Activated CD8-positive, alpha-beta memory T cell treated with anti-CD3 and anti-CD28 coated beads for 24 hours (primary cell): ENCODE results near the gene LAMTOR2.

ENCODE experiments used
- DNase-seq: peaks from one replicate; pipeline ENCODE4 v3.0.0-alpha.2; 2020

Gene LAMTOR2

DNA sequence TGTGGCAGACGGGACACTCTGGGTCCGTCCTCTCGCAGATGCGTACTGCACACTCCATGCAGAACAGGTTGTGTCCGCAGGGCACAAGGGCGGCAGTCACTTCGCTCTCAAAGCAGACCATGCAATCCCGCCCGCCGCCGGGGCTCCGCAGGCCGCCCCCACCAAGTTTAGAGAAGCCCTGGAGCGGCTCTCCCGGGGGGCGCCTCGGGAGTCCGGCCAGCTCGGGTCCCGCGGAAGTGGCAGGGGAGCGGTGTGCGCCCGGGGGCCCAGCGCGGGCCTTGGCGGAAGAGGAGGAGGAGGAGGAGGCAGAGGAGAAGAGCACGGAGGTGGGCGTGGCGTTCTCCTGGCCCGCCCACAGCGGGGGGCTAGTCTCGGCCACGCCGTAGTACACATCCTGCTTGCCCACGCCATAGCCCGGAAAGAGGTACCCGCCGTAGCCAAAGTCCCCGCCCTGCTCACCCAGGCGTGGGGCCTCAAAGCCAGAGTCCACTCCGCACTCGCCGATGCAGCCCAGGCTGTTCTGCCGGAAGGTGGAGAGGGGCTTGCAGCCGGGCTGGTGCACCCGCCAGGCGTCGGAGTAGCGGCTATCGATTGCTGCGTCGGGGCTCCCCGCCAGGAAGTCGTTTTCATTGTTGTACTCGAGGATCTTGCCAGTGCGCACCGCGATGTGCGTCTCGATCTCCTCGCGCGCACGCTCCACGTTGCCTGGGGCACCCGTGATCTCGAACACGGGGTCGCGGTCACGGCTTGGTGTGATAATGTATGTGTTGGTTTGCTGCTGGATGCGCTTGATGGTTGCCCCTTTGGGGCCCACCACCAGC is 22.2 kb downstream of the LAMTOR2 start:
- DNase-seq: no peak

DNA sequence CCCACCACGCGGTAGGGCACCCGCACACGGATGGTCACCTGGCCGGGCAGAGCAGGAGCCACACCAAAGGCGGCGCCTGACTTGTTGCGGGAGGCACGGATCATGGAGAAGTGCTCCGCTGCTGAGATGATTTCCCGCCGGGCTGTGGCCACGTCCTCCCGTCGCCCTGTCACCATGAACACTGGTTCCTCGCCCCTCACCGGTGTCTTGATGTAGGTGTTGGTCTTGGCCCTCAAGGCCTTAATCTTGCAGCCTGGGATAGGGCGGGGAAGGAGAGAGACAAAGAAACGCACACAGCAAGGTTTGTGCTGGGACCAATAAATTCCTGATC is 22.8 kb downstream of the LAMTOR2 start:
- DNase-seq: no peak

DNA sequence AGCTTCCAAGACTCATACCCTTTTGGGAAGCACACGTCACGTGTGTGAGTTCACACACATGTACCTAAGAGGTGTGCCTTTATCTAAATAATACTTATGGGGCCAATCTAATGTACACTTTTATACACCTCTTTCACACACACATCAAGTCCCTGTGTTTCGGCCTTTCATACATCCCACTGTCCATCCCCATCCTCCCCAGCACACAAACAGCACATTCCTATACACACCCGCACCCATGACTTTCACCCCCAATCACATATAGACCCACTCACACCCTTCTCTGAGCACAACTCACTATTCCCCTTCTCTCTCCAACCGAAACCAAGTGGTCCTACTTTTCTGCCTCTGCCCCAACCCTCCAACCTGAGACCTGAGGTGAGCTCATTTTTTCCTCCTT is 24.1 kb downstream of the LAMTOR2 start:
- no peak for DNase-seq

DNA sequence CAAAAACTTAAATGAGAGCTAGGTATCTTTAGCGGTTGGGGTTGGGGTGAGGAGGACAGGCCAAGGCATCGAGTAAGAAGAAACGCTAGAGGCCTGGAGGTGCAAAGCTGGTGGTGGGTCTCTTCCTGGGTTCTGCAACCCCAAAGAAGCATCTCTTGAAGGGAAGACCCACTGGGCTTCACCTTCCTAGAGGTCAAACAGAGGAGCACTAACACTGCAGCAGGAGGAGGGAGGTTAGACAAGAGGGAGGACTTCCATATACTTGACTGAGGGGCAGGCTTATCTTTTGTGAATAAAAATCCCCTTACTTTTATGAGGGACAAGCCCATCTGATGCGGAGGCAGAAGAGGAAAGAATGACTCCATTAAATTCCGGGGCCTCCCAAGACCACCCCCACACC is 25.2 kb downstream of the LAMTOR2 start:
- no peak for DNase-seq

DNA sequence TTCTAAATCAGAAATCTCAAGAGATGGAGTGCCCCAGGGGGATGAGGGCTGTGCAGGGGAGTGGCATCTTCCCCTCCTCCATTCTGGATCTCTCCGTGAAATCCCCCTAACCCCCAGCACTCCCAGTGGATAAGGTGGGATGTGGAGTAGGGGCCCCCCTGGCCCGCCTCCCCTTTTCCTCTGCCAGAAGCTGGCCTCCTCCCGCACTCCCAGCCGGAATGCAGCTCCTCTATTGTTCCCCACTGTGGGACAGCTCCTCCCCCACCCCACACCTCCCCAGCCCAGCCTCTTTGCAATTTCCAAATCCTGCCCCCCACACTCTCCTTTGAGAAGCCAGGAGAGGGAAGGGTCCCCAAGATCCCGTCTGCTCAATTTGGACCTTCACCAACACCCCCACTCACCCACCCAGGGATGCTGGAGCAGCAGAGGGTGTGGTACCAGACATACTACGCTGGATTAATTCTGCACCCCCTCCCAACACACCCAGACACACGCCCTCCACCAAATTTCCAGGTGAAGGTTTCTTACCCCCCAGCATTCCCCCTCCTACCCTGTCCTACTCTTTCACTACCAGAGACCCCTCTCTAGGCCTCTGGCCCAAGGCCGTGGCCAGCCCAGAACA is 25.8 kb downstream of the LAMTOR2 start:
- no peak for DNase-seq

DNA sequence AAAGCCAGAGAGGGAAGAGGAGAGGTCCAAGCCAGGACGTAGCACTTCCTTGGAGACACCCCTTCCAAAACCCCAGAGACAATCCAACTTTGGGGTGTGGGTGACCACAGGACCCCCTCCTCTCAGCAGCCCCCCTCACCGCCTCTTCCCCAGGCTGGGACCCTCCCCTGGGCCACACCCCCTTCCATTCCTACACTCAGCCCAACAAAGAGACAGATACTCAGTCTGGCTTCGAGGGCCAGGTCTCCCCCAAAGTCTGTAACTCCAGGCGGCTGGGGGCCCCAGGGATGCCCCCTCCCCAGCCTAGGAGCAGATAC is 26.2 kb downstream of the LAMTOR2 start:
- no peak for DNase-seq

DNA sequence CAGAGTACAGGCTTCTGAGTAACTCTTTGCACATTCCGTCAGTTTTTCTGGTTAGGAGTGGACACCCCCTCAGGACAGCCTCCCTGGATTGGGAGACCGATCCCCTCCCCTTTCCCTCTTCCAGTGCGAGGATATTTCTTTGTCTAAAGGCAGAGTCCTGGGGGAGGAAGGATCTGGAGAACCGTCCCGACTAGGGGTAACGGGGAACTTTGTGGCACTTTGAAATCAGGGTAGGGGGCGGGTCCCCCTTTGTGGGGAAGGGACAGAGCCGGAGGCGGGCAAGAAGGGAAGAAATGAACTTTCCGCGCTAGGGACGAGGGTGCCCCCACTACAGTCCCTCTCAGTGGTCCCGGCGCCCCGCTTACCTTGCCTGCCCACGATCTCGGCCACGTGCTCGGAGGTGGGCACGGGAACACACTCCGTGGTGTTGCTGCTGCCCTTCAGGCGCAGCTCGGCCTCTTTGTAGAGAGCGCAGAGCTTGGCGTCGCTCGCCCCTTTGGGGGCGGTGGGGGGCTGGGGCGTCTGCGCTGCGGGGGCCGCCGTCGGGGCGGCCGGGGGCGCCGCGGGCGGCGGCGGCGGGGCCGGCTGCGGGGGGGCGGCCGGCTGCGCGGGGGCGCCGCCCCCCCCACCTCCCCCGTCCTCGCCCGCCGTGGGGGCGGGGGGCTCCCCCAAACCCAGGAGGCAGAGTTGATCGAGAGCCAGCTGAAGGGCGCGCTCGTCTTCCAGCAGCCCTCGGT is 26.8 kb downstream of the LAMTOR2 start:
- DNase-seq: no peak

DNA sequence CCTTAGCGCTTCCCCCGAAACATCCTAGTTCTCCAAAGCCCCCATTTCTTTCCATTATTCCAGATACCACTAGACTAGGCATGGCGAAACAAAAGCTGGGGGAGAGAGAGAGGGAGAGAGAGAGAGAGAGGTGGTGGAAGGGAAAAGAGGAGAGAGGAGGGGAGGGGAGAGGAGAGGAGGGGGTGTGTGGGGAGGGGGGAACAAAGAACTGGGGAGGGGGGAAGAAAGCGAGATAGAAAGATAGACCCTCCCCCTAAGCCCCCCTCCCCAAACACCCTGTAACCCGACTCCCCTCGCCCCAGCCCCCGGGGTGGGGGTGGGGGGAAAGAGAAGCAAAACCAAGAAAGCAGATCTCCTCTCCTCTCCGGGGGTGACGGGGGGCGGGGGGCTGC is 27.3 kb downstream of the LAMTOR2 start:
- no peak for DNase-seq

DNA sequence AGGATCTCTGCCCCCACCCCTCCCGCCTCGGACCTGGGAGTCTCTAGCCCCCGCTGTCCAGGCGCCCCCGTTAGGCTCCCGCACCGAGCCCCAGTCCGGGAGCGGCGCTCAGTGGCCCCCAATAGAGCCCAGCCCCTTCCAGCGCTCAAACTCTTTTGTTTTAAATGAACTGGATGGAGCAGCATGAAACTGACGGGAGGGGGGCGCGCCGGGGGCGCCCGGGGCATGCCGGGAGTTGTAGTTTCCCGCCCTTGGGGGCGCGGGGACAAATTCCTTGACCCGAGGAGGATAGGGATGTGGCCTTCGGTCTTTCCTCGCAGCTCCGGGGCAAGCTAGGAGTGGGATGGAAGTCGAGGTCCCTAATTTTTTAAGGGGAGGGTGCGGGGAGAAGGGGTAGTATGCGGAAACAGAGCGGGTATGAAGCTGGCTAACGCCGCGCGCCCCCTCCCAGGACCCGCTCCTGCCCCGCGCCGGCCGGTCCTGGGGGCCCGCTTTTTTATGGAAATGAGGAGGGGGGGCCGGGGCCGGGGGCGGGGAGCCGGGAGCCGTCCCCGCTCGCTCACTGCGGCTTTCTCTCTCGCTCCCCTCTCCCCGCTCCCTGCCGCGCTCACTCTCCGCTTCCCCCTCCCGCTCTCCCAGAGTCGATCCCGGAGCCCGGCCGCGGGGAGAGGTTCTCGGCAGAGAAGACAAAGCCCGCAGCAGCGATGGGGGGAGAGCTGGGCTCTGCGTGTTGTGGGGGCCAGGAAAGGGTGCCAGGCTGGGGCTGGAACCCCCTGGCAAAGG is 27.9 kb downstream of the LAMTOR2 start, which contains the start of gene MEX3A:
Gene MEX3A (minus strand): TSS at position 157 of the 783 bp plus-strand sequence. CDS start 467 bp downstream, outside the sequence.
- peak; percentile 86 for DNase-seq

DNA sequence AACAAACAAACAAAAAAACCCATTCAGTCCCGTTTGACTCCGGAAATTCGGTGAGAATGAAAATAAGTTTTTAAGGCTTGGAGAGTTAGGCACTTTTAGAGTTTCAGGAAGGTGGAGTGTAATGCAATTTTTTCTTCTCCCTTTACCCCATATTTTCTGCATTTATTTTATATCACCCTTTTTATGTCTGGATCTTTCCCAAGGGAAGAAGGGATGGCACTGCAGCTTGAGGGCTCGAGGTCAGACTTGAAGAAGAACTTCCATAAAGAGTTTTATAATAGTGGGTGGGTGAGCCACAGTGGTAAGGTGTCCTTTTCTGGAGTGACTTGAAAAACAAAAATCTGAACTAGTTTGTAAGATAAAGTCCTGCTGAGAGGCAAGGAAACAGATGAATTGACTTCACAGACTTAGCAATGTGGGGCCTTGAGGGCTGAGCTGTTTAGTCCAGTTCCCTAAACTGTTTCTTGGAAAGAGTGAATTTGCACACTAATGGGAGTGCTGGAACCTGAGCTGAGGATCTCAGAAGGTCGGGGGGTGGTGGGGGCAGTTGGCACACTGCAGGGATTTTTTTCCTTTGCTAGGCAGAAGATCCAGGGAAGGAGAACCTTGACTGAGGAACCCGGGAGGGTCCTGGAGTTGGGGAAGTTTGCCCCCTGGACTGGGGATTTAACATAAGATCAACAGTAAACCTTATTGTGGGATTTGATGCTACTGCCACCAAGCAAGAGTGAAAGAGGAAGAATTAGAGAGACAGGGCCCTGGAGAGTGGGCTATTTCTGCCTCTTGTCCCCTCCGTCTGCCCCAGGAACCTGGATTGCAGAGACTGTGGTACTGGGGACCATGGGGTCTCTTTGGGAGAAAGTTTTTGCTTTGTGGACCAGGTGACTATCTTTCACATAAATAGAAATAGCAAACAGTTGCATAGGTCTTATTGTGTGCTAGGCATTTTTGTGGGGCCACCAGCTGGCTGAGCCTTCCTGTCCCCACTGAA is 29.5 kb downstream of the LAMTOR2 start:
- DNase-seq: no peak

DNA sequence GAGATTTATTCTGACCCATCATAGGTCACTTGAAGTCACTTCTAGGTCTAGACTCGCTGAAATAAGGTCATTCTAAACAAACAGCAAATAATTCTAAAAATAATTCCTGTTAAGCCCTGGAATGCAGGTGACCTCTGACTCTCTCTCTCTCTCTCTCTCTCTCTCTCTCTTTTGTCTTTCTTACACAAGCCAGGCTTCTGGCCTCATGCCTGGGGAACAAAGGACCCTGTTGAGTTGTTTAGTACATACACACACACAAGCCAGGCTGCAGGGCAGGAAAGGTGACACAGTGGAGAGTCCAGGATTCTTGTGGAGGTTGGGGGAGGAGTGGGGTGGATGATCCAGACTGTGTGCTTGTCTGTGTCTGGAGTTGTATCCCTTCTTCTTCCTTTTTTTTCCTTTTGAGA is 31.7 kb downstream of the LAMTOR2 start:
- no peak for DNase-seq

DNA sequence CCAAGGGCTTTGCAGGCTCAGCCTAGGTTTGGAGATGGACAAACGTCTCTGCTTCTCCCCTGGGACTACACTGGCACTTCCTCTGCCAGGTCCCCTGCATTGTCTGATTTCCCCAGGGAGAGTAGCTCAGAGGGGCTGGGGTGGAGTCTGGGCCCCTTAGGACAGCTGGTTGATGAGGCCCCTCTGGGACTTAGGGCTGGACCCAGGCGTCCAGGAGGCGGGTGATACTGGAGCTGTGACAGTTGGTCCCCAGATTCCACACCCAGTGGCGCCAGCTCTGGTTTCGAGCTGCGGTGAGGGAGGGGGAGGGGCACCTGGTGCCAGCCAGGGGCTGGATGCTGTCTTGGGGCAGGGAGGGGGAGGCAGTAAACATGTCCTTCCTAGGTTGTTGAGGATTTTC is 35.1 kb downstream of the LAMTOR2 start:
- DNase-seq: no peak

DNA sequence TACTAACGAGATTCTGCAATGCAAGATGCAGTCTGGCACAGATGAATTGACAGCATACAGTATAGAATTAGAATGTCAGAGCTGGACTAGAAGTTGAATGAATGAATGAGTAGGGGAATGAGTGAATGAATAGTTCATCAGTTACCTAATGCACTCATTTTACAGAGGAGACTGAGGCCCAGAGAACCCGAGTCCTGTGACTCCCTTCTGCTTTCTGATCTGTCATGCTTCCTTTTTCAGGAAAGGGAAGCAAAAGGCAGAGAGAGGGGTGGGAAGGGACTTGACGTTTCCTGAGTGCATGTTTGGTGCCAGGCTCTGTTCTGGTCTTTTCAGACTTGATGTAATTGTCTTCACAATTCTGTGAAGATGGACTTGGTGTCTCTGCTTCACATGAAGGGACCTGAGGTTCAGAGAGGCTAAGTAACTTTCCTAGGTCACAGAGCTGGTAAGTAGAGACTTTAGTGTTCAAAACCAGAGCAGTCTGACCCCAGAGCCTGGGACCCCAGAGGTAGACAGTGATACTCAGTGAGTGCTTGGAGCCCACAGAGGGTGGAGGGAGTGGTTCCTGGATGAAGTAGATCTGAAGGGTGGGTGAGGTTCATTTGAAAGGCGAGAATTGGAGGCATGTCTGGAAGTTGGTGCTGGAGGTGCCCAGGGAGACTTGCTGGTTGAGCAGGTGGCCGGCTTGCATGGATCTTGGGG is 35.7 kb downstream of the LAMTOR2 start:
- no peak for DNase-seq

DNA sequence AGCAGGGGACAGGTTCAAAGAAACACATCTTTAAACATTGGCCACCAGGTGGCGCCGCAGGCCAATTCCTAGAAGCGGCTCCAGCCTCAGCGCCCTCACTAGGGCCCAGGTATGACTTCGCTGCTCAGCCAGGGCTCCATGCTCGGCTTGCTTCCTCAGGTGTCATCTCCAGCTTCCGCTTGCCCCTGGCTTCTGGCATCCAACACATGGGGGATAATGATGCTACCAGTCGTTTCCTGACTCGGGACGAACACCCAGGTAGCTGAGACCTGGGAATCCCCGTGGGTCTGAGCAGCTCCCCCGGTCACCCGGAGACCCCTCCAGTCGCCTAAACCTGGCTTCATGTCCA is 36.2 kb downstream of the LAMTOR2 start:
- peak; percentile 96 for DNase-seq

DNA sequence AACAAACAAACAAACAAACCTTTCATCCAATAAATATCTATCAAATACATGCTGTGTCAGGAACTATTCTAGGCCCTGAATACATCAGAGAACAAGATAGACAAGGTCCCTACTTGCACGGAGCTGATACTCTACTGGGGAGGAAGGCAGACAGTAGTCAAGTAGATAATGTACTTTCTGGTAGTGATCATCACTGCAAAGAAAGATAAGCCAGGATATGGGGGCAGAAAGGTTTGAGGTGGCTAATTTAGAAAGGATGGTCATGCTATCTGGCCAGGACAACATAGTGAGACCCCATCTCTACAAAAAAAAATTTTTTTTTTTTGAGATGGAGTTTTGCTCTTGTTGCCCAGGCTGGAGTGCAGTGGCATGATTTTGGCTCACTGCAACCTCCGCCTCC is 37.0 kb downstream of the LAMTOR2 start:
- no peak for DNase-seq

DNA sequence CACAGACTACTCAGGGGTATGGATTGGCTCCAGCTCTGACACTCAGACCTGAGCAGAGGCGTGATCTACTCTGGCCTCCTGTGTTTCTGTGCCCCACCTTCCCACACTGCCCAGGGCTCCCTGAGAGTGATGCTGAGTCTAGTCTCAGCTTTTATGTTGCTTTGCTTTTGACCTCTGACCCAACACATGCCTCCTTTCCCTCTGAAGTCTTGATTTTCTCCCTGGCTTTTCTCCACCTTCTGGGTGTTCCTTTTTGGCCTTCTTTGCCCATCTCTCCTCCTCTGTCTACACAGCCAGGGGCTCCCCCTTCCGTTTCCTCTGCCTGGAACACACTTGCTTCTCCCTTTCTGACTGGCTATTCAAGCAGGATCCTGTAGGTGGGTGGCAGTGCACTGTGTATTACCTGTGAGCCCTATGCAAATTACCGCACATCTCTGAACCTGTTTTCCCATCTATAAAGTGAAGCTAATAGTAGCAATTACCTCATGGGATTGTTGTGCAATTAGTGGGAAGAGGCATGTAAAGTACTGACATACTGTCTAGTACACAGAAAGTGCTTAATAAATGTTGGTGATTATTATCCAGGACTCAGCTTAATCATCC is 41.4 kb downstream of the LAMTOR2 start:
- DNase-seq: no peak

DNA sequence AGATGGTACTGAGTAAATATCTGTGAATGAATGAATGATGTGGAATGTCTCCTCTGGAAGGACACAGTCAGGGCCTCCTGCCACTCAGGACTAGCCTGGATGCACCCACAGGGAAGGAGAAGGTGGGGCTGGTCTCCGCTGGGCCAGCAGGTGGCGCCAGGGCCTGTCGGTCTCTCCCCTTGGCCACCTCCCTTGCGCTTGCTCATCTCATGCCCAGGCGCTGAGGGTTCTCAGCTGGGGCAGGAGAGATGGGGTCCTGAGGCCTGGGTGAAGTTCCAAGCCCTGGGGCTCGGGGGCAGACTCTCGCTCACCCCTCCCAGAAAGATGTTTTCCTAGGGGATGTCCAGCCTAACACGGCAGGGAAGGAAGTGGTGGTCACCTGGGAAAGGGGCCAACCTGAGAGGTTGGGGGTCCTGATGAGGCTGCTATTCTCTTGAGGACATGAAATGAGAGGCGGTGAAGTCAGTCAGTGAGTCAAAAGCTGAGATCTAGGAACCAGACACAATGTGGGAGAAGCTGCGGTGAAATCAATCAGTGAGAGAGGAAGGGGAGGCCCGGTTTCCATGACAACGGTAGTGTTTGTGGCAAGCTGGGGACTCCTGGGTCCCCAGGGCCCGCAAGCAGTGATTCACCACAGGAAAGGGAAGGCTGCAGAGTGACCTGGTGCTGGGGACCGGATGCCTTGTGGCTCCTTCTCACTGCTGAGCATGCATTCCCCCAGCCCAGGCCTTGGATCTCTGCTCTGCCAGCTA is 42.2 kb downstream of the LAMTOR2 start:
- DNase-seq: peak; percentile 94

DNA sequence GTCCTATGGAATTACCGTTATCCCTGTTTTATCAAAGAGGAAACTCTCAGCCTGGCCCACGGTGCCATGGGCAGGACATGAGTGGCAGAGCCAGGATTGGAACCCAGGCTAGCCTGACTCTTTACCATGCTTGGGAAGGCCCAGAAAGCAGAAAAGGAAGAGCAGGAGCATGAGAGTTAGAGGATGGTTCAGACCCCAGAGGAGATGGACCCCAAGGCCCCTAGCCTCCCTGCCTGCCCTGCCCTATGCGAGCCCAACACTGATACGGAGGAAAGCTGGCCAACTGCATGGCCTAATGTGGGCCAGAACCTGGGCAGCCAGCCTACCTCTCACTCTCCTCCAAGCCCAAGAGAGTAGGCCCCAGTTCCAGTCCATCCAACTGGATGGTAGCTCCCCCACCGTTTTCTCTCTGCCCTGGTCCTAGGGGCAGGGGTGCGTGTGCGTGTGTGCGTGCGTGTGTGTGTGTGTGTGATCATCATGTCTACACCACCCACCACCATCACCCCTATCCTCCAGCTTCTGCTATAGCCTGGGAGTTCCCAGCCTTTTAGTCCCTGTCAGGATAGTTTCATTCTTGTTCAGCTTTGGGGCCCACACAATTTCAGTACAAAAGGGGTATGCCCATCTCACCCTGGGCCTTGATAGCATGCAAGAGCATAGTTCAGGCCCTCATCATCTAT is 43.1 kb downstream of the LAMTOR2 start:
- peak; percentile 78 for DNase-seq

DNA sequence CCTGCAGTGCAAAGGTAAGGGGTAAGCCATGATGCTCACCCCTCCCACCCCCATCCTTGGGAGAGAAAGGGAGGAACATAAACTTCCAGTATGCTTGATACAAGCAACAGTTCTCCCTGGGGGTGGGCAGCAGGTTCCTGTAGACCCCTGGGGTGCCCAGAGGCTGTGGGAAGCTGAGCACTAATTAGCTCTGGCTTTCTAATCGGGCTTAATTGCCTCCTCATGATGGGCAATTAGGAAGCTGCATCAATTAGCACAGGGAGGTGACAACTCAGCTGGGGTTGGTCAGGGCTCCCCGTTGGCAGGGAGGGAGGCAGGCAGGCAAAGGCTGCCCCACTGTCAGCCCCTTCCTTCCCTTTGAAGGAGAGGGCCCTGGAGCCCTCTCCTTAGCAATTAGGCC is 44.2 kb downstream of the LAMTOR2 start:
- DNase-seq: no peak

DNA sequence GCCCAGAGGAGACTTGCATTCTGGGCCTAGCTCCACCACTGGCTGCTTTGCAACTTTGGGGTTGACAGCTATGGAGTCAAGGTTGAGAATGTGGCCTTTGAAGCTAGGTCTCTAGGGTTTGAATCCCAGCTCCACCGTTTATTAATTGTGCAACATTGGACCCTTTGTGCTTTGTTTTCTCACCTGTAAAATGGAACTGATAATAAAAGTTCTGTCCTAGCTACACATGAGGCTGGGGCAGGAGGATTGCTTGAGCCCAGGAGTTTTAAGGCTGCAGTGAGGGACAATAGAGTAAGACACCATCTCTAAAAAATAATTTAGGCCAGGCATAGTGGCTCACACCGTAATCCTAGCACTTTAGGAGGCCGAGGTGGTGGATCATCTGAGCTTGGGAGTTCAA is 44.7 kb downstream of the LAMTOR2 start:
- no peak for DNase-seq
